GM18867 (cell line): ENCODE measurements around the gene ATP5PB.

ENCODE experiments used
- ATAC-seq: cut with Tn5 transposase; IDR thresholded peaks from one replicate; pipeline ENCODE4 v1.9.1; 2021; ENCODE audit warnings: mild to moderate bottlenecking, moderate library complexity; ENCODE audit not compliant: unreplicated experiment

ATP5PB gene

DNA sequence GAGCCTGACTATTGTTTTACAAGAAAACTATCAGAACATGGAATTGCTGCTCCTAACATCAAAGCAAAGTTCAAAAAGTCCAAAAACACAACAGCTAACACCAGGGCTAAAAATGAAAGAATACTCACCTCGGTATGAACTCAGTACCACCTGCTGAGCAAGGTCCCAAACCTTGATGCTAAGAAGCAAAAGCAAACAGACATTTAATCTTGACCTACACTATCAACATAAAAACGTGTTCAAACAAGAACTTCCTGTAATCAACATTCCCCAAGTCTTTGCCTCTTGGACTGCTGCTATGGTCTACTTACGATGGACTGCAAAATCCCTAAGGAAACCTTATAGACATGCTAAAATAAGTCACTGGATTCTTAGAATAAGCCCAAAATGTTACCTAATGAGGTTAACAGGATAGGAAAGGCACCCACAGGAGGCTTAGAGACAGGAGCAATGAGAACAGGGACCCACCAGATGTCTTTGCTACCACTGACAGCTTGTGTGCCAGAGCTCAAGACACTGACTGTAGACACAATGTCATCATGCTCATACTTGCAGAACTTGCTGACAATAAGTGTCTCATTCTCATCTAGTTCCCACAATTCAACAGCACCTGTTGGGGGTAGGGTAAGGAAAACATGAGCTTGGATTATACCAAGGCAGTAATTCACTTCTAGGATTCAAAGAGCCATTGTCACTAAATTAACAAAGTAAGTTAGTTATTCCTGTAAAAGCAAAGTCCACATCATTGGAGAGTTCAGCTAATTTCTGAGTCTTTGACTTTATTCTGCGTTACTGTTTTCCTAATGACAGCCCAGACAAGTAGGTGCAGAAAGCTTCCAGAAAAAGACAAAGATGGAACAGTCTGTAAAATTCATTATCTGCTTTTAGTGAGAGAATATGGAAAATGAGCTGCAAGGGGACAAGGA, 2.0 kb upstream of the ATP5PB start:
- ATAC-seq: no peak

DNA sequence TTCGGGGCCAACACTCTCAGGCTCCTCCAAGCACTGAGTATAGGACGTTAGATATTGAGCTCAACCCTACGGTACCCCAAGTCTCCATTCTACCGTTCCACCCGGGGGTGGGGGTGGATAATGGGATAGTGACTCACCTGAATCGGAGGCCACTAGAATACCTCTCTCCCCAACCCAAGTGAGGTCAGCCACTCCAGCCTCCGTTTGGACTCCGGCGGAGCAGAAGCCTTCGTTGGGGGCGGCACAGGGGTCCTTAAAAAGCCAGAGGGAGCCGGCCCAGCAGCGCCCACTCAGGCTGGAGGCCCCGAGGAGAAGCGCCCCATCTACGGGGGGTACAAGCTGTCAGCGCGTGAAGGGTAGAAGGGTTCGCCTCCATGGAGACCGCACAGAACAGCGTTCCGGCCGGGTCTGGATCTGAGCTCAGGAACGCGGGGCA, 764 bp upstream of the ATP5PB start:
- peak; percentile 26 for ATAC-seq

DNA sequence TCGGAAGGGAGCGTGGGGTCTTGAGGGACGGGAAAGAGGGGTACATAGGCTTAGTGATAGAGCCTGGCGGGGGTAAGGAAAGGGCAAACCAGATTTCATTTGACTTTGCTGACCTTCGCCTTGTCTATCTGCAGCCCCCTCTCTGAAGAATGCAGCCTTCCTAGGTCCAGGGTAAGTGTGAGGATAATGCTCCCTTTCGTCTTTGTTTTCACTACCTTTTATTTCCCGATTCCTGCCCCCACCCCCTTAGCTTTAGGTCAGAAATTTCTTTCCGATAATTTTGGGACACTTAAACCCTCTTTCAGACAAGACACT, 396 bp downstream of the ATP5PB start:
- ATAC-seq: no peak

DNA sequence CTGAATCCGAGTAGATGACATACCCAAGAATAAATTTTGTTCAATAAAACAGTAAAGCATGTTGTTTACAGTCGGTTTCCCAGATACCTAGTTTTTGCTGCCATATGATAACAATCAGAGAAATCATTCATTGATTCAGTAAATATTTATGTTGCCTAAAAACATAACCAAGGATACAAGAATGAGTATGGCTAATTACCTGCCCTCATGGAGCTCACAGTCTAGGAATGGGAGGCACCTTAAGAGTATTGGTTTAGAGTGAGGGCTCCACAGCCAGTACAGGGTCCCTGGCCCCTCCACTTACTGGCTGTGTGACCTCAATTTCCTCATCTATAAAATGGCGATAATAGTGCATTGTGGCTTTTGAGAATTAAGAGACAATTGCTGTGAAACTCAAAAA, 921 bp downstream of the ATP5PB start:
- no peak for ATAC-seq

DNA sequence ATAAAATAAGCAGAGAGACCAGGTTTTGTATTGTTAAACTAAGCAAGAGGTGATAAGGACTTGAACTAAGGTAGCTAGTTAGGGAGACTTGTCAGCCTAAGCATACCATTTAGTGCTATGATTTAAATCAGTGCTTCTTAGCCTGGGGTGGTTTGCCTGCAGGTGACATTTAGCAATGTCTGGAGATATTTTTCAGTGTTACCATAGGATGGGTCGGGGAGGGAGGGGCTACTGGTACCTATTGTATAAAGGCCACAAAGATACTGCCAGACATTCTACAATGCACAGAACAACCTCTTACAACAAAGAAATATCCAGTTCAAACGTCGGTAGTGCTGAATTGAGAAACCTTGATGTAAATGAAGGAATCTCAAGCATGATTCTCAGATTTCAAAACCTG, 3.3 kb downstream of the ATP5PB start:
- ATAC-seq: no peak

DNA sequence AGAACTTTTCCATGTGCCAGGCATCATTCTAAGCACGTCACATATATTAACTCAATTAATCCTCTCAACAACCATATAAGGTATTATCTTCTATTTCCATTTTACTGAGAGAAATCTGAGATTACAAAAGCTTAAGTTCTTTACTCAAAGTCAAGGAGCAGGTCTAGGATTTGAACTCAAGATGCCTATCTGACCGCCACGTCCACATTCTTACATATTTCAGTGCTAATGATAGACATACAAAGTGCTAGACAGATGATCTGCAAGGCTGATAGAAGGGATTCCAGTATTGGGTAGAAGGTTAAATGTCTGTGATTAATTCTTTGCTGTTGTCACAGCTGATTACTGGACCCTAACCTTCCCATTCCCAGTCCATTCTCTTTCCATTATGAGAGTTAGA, 4.4 kb downstream of the ATP5PB start:
- ATAC-seq: no peak

DNA sequence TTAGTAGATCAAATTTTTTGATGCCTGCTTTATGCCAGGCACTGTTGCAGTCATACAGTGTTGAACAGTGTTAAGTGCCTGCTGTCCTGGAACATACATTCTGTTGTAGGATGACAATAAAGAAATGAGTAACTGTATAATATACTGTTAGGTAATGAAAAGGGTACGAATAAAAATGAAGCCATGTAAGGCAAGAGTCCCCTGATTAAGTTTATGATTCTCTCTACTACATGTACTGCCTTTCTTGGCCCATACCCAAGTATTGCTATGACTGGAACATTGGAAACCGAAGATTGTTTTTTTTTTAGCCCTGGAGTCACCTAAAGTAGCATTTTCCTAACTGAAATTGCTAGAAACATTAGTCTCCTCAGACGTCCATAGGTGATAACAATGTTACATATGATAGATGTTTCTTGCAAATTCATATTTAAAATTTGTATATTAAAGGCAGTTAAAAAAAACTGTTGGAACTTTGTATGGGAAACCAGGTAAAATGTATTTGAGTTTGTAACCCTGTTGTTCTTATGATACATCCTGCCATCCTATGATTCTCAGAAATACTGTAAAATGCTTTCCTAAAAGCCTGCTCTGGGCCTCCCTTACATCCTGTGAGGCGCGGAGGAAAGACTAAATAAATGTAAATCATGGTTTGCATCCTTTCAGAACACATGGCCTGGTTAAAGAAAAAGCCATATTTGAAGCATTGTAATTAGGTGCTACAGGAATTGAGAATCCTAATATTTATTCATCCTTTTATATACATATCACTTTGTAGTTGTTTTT, 5.8 kb downstream of the ATP5PB start:
- no peak for ATAC-seq

DNA sequence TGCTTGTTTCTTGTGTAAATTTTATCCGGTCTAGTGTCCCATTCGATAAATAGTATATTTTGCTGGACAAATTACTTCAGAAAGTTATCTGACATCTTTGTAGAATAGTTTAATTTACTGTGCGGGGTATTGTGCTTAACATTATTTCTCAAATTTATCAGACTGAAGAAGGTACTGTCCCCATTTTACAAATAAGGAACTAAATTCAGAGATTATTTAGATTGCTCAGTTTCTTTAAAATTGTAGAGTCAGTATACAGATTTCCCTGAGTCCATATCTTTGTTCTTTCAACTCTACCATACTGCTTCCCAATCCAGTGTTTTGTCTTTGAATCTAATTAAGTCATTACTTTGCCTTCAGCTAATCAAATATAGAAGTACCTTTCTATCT, 6.4 kb downstream of the ATP5PB start:
- ATAC-seq: no peak

DNA sequence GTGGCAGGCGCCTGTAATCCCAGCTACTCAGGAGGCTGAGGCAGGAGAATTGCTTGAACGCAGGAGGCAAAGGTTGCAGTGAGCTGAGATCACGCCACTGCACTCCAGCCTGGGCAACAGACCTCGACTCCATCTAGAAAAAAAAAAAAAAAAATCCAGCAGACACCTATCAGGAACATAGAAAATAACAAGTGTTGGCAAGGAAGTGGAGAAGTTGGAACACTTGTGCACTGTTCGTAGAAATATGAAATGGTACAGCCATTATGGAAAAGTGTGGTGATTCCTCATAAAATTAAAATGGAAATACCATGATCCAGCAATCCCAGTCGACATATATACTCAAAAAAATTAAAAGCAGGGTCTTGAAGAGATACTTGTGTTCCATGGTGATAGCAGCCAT, 12.5 kb downstream of the ATP5PB start:
- ATAC-seq: no peak

DNA sequence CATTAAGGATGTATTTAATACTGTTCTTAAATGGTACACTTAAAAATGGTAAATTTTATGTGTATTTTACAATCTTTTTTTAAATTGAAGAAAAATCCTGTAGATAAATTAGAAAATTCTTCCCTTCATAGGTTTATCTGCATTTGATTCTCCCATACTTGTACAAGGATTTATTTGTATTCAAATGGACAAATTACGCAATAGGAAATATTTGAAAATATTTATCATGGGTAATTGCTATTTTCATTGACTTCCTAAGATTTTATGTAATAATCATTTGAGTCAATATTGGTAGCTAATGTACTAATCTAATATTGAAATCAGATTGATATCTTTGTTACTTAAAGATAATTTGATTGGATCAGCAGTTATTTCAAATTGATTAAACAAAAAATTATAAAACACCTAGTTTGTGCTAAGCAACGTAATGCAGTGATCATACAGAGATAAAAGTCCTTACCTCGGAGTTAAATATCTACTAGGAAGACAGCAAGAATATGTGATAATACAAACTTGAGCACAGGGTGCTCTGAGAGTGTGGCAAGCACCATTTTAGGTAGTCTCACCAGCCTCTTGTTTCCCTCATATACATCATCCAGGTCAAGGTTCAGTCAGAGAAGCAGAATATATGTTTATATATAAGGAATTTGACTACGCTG, 13.2 kb downstream of the ATP5PB start:
- no peak for ATAC-seq

DNA sequence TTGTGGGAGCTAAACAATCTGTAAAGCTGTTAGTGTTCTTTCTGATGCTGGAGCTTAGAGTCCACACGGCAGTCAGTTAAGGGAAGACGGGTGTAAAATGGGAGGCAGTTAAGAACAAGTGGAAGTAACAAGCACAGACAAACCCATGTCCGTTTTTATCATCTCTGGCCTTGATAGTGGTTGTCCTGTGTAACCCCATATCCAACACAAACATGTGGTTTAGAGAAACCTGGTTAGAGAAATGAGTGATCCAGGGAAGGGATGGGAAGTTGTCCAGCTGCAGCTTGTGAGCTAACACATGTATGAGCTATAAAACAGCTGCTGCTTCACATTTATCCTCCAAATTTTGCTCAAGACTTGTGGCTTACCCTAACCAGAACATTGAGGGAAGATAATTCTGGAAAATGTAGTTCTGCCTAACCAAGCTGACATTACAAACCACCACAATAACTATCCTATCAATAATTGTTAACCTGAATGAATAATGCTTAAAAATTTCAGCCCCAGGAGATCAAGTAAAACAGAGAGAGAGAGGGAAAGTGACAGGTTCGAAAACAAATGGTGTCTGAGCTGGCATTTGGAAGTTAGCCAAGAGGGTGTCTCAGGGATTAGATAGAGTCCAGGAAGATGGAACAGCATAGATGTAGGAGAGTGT, 13.9 kb downstream of the ATP5PB start:
- no peak for ATAC-seq

DNA sequence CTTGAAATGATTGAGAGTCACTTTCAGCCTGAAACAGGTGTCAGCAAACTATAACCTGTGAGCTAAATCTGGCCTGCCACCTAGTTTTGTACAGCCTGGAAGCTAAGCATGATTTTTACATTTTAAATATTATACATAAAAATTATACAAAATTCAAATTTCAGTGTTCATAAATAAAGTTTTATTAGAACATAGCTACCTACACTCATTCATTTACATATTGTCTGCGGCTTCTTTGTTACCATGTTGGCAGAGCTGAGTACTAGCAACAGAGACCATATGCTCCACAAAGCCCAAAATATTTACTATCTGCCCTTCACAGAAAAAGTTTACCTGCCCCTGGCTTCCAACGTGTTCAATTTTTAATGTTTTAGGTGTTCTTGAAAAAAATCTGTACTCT, 16.5 kb downstream of the ATP5PB start:
- no peak for ATAC-seq

DNA sequence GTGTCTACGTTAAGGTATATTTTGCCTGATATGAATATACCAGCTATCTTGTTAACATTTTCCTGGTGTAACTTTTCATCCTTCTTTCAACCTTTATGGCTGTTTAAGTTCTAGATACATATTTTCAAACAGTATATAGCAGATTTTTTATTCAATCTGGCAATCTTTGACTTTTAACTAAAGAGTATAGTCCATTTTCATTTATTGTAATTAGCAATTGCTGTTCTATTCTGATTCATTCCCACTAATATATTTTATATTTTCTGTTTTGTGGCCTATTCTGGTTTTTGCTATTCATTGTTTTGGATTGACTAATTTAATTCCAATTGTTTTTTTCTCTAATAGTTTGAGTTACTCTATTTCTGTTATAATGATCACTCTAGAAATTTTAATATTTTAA, 17.2 kb downstream of the ATP5PB start:
- ATAC-seq: no peak

DNA sequence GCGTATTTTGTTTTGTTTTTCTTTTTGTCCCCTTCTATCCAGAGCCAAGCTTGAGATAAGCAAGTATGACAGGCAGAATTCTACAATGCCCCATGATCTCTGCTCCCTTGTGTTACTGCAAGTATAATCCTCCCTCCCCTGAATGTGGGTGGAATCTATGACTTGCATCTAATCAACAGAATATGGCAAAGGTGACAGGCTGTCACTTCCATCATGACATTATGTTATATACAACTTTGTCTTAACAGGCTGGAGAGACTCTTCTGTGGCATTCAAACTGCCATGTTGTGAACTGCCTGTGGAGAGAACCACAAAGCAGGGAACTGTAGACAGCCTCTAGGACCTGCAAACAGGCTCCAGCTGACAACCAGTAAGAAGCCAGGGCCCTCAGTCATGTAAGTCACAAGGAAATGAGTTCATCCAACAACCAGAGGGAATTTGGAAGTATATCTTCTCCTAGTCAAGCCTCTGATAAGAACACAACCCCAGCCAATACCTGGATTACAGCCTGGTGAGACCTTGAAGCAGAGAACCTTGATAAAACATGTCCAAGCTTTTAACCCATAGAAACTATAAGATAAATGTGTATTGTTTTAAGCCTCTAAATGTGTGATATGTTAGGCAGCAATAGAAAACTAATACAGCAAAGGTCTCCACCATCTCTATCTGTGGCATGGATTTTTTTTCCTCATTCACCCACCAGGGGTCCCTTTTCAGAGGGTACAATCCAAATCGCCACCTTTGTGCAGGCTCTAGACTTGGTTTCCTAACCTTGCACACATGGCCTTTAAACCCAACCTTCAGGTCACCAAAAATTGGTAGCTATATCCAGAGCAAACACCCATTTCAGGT, 18.8 kb downstream of the ATP5PB start:
- no peak for ATAC-seq

DNA sequence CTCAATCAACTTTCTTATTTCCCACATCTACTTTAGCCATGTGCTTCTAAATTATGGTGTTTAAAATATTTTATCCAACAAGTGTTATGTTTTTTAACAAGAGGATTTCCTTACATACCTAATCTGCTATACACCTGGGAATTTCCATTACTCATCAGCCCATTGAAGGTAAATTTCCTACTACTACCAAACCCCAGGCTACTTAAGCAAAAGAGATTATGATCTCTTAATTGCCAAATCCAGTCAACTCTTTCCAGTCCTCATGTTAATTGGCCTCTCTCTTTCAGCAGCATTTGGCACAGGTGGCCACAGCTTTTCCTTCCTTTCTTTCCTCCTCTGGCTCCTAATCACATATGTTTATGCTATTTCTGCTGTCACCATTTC, 19.4 kb downstream of the ATP5PB start:
- no peak for ATAC-seq

DNA sequence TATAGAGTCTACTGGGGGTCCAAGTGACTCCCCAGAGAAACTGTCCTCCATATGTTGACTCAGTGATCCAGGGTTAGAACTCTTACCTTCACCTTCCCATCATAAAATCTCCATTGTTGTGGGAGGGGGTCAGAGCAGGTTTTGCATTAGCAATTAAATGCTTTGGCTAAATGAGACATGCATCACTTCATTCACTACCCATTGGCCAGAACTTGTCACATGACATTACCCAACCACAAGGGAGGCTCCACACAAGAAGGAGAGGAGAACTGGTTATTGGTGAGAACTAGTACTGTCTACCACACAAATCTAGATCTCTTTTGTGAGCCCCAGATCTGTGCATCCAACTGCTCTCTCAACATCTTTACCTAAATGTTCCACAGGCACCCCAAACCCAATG, 20.3 kb downstream of the ATP5PB start:
- no peak for ATAC-seq

DNA sequence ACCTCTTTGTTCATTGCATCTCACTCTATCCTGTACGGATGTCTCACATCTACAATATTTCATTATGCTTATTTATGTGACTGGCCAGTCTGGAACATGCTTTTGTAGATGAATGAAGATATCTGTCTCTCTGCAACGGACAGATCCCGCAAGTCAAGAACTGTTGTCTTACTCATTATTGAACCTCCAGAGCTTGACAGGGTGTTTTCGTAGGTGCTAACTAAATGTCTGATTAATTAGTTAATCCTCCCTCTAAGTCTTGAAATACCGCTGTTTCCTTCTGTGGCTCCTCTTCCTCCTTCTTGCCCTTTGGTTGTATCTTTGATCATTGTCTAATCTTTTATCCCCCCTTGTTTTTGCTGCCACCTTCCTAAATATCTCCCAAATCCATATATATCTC, 21.3 kb downstream of the ATP5PB start:
- ATAC-seq: no peak

DNA sequence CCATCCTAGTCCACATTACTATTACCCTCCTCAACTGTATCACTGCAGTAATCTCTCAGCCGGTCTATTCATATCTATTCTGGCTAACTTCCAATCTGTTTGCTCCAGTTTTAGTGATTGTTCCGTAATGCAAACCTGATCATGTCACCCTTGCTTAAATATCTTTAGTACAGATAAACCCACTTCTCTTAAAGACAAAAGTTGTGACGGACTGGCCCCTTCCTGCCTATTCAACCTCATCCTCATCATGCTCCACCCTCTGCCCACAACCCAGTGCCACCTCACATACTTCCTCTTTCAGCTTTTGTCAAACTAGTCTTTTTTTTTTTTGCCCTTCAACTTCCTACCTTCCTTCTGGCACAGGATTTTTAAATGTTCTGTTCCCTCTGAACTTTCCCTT, 21.7 kb downstream of the ATP5PB start:
- peak; percentile 69 for ATAC-seq

DNA sequence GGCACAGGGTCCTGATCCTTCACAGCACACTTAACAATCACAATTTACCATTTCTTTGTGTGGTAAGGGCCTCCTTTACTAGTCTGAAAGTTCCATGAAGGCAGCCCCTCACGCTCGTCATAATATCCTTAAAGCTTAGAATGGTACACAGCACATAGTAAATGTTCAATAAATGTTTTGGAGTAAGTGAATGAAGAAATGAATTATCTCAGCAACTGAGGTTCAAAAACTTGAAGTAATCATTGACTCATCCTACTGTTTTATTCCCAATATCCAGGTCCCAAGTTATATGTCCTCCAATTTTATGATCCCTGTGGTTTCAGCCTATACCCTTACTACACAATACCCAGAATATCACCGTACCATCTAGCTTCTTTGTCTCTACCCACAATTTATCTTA, 22.3 kb downstream of the ATP5PB start:
- no peak for ATAC-seq

DNA sequence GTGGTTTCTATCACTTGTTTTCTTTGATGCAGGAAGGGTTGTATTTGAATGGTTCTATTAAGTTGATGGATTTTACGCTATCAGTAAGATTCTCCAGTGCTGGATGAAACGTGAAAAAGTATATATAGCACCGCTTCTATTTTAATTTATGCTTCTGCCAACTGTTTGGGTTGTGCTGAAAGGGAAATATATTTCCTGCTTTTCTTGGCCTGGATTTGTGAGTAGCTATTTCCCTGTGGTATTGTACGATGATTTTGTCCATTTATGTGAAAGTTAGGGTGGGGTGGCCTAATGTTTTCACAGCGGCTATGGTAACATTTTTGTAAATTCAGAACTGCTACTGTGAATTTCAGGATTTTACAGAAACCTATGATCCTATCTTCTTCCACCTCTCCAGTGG, 24.8 kb downstream of the ATP5PB start:
- no peak for ATAC-seq
